ENCODE results near the gene CLIP3. TPM values are rescaled to one million over a fixed set of nuclear protein-coding genes. Genes with fewer than 3 reads are reported as not detected.

The CLIP3 gene, protein sequence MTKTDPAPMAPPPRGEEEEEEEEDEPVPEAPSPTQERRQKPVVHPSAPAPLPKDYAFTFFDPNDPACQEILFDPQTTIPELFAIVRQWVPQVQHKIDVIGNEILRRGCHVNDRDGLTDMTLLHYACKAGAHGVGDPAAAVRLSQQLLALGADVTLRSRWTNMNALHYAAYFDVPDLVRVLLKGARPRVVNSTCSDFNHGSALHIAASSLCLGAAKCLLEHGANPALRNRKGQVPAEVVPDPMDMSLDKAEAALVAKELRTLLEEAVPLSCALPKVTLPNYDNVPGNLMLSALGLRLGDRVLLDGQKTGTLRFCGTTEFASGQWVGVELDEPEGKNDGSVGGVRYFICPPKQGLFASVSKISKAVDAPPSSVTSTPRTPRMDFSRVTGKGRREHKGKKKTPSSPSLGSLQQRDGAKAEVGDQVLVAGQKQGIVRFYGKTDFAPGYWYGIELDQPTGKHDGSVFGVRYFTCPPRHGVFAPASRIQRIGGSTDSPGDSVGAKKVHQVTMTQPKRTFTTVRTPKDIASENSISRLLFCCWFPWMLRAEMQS
- total RNA-seq (1 to 10 TPM; 1.2 to 5.7 (median 2.5) TPM), polyA plus RNA-seq (1 to 10 TPM; 3.0 to 9.1 TPM)

DNA sequence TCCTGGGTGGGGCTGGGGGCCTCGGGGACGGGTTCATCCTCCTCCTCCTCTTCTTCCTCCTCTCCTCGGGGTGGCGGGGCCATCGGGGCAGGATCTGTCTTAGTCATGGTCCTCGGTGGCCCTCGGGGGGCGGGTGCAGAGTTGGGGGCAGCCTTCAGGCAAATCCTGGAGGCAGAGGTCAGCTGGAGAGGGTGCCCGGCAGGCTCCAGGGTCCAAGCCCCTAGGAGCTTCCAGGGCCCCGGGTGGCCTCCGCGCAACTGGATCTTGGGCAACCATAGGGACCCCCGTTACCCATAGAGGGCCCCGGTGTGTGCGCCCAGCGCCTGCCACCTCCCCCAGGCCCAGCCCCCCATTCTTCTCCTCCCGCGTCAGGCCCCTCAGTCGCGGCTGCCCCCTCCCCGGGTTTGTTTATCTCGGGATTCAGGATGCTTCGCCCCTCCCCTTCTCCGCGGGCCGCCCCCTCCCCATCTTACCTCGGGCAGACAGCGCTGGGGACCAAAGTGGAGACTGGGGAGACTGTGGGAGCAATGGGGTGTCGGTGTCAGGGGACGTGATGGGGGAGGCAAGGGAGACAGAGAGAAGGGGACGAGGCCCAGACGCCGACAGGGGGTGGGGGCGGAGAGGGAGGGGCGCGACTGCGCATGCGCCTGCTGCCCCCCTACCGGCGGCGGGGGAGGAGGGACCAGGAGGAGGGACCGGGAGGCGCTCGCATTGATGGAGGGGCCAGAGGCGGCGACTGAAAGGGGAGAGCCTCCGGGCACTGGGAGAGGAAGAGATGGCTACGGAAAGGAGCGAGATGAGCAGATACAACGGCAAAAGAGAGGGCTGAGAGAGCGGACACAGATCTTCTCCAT, at the start of gene CLIP3:
CLIP3 (minus strand) TSS at position 623 of the 854 bp plus-strand sequence; CDS start at position 107, 516 bp downstream.
- peak in 2 of 6 donors; percentile 73 to 77 for DNase-seq
- peak in 3 of 4 donors; percentile 72 to 79 (median 77) for ATAC-seq
- H3K27me3 ChIP-seq, result no peaks in the 10 kb centered on the region
- H3K4me1 ChIP-seq, result no peaks in the 10 kb centered on the region
- H3K9me3 ChIP-seq, result no peaks in the 10 kb centered on the region
- intact Hi-C loops (cut with DNase I), result no loop called here
- WGBS, 2 donors, result 7 to 11% methylated on average over 23 to 51 of the region's 51 CpGs
- peak within 1 kb of the TSS in 1 of 4 donors; percentile 25 for H3K4me3 ChIP-seq
- H3K36me3 ChIP-seq, result no peaks in the 10 kb centered on the region
- no peak for FAIRE-seq
- H3K27ac ChIP-seq, result no peak within 1 kb of the TSS
- TF ChIP-seq, protein P1, sequence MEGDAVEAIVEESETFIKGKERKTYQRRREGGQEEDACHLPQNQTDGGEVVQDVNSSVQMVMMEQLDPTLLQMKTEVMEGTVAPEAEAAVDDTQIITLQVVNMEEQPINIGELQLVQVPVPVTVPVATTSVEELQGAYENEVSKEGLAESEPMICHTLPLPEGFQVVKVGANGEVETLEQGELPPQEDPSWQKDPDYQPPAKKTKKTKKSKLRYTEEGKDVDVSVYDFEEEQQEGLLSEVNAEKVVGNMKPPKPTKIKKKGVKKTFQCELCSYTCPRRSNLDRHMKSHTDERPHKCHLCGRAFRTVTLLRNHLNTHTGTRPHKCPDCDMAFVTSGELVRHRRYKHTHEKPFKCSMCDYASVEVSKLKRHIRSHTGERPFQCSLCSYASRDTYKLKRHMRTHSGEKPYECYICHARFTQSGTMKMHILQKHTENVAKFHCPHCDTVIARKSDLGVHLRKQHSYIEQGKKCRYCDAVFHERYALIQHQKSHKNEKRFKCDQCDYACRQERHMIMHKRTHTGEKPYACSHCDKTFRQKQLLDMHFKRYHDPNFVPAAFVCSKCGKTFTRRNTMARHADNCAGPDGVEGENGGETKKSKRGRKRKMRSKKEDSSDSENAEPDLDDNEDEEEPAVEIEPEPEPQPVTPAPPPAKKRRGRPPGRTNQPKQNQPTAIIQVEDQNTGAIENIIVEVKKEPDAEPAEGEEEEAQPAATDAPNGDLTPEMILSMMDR (IDR thresholded peaks at IDR 0.05), result no peak

DNA sequence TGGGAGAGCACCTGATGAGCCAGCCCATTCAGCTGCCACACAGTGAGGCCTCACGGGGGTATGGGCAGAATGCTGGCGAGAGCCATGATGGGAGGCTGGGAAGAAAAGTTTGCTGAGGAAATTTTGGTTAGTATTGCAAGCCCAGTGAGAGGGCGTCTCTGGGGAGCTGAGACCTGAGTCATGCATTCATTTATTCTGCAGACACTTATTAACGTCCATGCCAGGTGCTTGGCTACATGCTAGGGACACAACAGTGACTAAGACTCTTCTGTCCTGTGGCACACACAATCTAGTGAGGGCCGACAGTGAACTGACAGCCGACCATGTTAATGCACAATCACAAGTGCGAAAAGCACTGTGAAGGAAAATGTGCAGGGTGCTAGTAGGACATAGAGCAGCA, 49.2 kb upstream of the CLIP3 start:
- no peak overlapping the region for H3K27ac ChIP-seq
- no peaks in the 10 kb centered on the region for H3K4me1 ChIP-seq
- no peak for FAIRE-seq
- H3K36me3 ChIP-seq, result no peaks in the 10 kb centered on the region
- H3K9me3 ChIP-seq, result no peaks in the 10 kb centered on the region
- no peak for ATAC-seq
- TF ChIP-seq, protein P1 (IDR thresholded peaks at IDR 0.05), result no peak
- WGBS, 2 donors, result 92 to 94% methylated on average over 7 of the region's 7 CpGs
- DNase-seq, result no peak
- intact Hi-C loops (cut with DNase I), result no loop called here
- H3K27me3 ChIP-seq, result no peaks in the 10 kb centered on the region
- H3K4me3 ChIP-seq, result no peak overlapping the region

DNA sequence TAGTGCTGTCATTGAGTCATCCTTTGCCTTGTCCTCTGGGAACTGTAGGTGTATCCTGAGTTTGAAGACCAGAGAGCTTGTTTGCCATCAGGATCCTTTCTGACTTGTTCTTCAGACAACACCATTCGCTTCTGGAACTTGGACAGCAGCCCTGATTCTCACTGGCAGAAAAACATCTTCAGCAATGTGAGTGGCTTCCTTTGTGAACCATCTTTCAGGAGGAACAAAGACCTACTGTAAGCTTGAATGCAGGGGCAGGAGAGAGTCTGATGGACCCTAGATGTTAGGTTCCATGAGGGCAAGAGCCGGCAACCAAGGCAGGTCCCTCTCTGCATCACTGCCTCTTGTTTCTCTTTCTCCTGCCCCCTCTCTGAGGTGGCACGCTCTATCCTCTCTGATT, 48.7 kb upstream of the CLIP3 start:
- intact Hi-C loops (cut with DNase I), result no loop called here
- DNase-seq, result no peak
- WGBS, 2 donors, result 92 to 97% methylated on average over 3 of the region's 3 CpGs
- Histone ChIP-seq H3K4me3 (no peak overlapping the region), H3K4me1 (no peaks in the 10 kb centered on the region), H3K27me3 (no peaks in the 10 kb centered on the region), H3K27ac (no peak overlapping the region), H3K9me3 (no peaks in the 10 kb centered on the region), H3K36me3 (no peaks in the 10 kb centered on the region)
- TF ChIP-seq, protein P1 (IDR thresholded peaks at IDR 0.05), result no peak
- FAIRE-seq, result no peak
- ATAC-seq, result no peak

DNA sequence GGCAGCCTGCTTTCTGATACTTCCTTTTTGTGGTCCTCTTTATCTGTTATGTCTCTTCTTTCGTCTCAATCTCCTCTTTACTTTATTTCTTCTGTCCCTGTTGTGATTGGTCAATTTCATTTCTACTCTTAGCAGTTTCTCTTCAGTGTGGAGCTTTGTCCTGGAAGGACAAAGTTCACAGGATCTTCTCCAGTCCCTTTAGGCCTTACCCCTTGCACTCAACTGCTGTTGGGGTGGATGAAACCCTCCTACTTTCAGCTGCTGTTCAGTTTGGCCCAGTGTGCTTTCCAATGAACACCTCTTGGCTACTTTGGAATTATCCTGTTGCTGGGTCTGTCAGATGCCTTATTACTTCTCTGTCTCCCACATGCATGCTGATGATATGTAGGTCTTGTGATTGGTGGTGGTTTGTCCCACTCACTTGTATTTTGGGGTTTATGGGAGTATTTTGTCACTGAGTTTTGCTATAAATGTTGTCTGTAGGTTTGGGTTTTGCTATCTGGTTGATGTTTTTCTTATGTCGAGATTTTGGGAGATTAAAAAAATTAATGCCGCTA, 46.8 kb upstream of the CLIP3 start:
- FAIRE-seq, result no peak
- Histone ChIP-seq H3K27me3 (no peaks in the 10 kb centered on the region), H3K4me1 (no peaks in the 10 kb centered on the region), H3K4me3 (no peak overlapping the region), H3K9me3 (no peaks in the 10 kb centered on the region), H3K27ac (no peak overlapping the region), H3K36me3 (no peaks in the 10 kb centered on the region)
- no peak for ATAC-seq
- no peak for DNase-seq
- 90 to 92% methylated on average over 3 of the region's 3 CpGs for WGBS, 2 donors
- TF ChIP-seq, protein P1 (IDR thresholded peaks at IDR 0.05), result no peak
- intact Hi-C loops (cut with DNase I), result no loop called here
